ENCODE results near the gene STAMBPL1. TPM values are rescaled to one million over a fixed set of nuclear protein-coding genes. Genes with fewer than 3 reads are reported as not detected.
A peak's percentile ranks its signal among the peaks of the same experiment; 100 is the strongest.

The STAMBPL1 gene
- total and polyA plus RNA-seq, 10 donors, result 6.2 to 49.4 (median 25.6) TPM

DNA sequence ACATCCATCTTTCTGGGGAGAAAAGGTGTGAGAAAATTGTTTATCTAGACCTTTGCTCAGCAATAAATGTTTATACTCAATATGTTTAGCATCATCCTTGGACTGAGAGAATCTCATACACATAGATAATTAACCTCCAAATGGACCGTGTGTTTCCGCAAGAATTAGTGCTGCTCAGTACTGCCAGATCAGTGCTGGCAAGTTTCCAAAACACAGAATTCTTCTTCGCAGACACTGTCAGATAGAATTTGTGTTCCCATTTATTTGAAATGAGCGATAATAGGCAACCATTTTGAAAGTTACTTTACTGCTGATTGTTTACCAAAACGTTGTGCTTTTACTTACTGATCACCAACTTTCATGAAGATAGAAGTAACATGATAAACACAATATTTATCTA, 33.7 kb downstream of the STAMBPL1 start:
- 78 to 91% (median 87%) methylated on average over 5 of the region's 5 CpGs for WGBS, 5 donors
- DNase-seq, result no peak
- TF ChIP-seq, protein P1, sequence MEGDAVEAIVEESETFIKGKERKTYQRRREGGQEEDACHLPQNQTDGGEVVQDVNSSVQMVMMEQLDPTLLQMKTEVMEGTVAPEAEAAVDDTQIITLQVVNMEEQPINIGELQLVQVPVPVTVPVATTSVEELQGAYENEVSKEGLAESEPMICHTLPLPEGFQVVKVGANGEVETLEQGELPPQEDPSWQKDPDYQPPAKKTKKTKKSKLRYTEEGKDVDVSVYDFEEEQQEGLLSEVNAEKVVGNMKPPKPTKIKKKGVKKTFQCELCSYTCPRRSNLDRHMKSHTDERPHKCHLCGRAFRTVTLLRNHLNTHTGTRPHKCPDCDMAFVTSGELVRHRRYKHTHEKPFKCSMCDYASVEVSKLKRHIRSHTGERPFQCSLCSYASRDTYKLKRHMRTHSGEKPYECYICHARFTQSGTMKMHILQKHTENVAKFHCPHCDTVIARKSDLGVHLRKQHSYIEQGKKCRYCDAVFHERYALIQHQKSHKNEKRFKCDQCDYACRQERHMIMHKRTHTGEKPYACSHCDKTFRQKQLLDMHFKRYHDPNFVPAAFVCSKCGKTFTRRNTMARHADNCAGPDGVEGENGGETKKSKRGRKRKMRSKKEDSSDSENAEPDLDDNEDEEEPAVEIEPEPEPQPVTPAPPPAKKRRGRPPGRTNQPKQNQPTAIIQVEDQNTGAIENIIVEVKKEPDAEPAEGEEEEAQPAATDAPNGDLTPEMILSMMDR (IDR thresholded peaks at IDR 0.05 in 8 of 11, conservative IDR thresholded peaks at IDR 0.05 in 3 of 11), result no peak
- no peak for TF ChIP-seq POLR2A (IDR thresholded peaks at IDR 0.05)
- TF ChIP-seq POLR2AphosphoS5 (IDR thresholded peaks at IDR 0.05), result no peak
- Histone ChIP-seq H3K9me3 (no peaks in the 10 kb centered on the region), H3K36me3 (peaks cover 0 to 83% (median 6%) of the 10 kb centered on the region in 6 donors), H3K27ac (no peak overlapping the region), H3K4me1 (peaks cover 0 to 12% (median 0%) of the 10 kb centered on the region in 6 donors), H3K4me3 (no peak overlapping the region), H3K27me3 (replicated peaks in 1 of 7) (no peaks in the 10 kb centered on the region)
- intact Hi-C loops (cut with DNase I; ENCODE audit: low total_unique reads), result no loop called here

DNA sequence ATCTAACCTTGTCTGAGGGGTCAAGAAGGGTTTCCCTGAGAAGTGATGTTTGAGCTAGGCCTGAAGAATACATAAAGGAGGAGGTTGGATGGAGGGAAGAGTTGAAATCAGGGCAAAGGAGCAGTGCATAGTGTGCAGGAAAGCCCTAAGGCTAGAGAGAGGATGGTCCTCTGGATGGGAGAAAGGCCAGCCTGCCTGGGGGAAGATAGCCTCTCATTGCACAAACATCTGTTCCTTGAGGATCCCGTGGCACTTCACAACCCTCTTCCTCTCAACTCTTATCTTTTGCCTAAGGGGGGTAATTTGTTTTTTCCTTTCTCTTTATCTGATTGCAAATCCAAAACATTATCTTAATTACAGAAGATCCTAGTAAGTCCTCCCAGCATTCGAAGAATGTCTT, 35.7 kb downstream of the STAMBPL1 start:
- Histone ChIP-seq H3K4me1 (peaks cover 0 to 12% (median 0%) of the 10 kb centered on the region in 6 donors), H3K9me3 (no peaks in the 10 kb centered on the region), H3K27me3 (replicated peaks in 1 of 7) (no peaks in the 10 kb centered on the region), H3K36me3 (peaks cover 0 to 84% (median 4%) of the 10 kb centered on the region in 6 donors), H3K27ac (peak overlapping the region in 1 of 8 donors; percentile 5), H3K4me3 (no peak overlapping the region)
- intact Hi-C loops (cut with DNase I; ENCODE audit: low total_unique reads), result no loop called here
- no peak for DNase-seq
- TF ChIP-seq POLR2AphosphoS5 (IDR thresholded peaks at IDR 0.05), result no peak
- no peak for TF ChIP-seq POLR2A (IDR thresholded peaks at IDR 0.05)
- TF ChIP-seq, protein P1 (IDR thresholded peaks at IDR 0.05 in 8 of 11, conservative IDR thresholded peaks at IDR 0.05 in 3 of 11), result no peak
- WGBS, 5 donors, result 55 to 72% (median 62%) methylated on average over 2 of the region's 2 CpGs

DNA sequence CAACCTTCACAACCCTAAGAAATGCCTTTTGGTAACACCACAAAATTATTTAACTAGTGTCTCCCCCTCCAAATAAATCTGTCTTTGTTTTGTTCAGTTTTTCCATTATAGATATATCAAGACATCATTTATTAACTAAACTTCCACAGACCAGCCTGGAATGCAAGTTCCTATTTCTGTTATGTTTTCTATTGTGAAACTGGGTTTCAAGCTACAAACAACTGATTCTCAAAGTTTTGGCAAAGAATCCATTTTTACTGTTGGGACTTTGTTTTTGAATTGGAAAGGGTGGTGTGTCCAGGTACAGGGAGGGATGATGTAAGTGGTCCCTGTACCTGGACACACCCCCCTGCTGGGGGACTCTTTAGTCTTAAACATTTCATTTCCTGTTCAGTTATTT, 36.2 kb downstream of the STAMBPL1 start:
- Histone ChIP-seq H3K4me1 (peaks cover 0 to 12% (median 0%) of the 10 kb centered on the region in 6 donors), H3K36me3 (peaks cover 0 to 84% (median 3%) of the 10 kb centered on the region in 6 donors), H3K27me3 (replicated peaks in 1 of 7) (no peaks in the 10 kb centered on the region), H3K4me3 (no peak overlapping the region), H3K27ac (peak overlapping the region in 1 of 8 donors; percentile 5), H3K9me3 (no peaks in the 10 kb centered on the region)
- DNase-seq, result no peak
- no peak for TF ChIP-seq POLR2A (IDR thresholded peaks at IDR 0.05)
- TF ChIP-seq POLR2AphosphoS5 (IDR thresholded peaks at IDR 0.05), result no peak
- TF ChIP-seq, protein P1 (IDR thresholded peaks at IDR 0.05 in 8 of 11, conservative IDR thresholded peaks at IDR 0.05 in 3 of 11), result no peak
- intact Hi-C loops (cut with DNase I; ENCODE audit: low total_unique reads), result no loop called here

DNA sequence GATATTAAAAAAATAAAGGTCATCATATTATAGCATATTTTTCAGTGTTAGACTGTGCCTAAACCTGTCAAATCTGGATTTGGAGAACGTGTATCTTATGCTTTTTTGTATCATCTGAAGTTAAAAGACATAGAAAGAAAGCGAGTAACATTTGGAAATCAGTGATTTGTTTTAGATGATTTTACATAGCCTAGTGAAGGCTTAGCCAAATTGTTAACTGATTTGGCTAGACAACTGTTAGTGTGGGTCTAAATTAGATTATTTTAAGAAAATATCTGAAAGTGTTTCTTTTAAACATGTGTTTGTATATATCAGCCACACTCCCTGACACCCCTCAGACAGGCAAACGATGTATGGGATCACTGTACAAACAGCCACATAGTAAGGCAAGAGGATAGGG, 36.9 kb downstream of the STAMBPL1 start:
- no peak overlapping the region for H3K4me3 ChIP-seq
- H3K27ac ChIP-seq, result no peak overlapping the region
- 93 to 97% (median 94%) methylated on average over 3 of the region's 3 CpGs for WGBS, 5 donors
- peaks cover 0 to 12% (median 0%) of the 10 kb centered on the region in 6 donors for H3K4me1 ChIP-seq
- intact Hi-C loops (cut with DNase I; ENCODE audit: low total_unique reads), result no loop called here
- H3K36me3 ChIP-seq, result peaks cover 0 to 84% (median 2%) of the 10 kb centered on the region in 6 donors
- H3K9me3 ChIP-seq, result no peaks in the 10 kb centered on the region
- H3K27me3 ChIP-seq (replicated peaks in 1 of 7), result no peaks in the 10 kb centered on the region
- no peak for DNase-seq
- TF ChIP-seq POLR2AphosphoS5 (IDR thresholded peaks at IDR 0.05), result no peak
- TF ChIP-seq, protein P1 (IDR thresholded peaks at IDR 0.05 in 8 of 11, conservative IDR thresholded peaks at IDR 0.05 in 3 of 11), result no peak
- no peak for TF ChIP-seq POLR2A (IDR thresholded peaks at IDR 0.05)
